Vagina (tissue), 2 donors: ENCODE results near the gene CGB3. TPM values are rescaled to one million over a fixed set of nuclear protein-coding genes. Genes with fewer than 3 reads are reported as not detected.

Experiments
- DNase-seq, 2 donors: peaks; one replicate each; pipeline ENCODE4 v3.0.0-alpha.2; 2017; ENCODE audit errors: extremely low spot score in 2 of 2
- H3K27ac ChIP-seq: fragments of 200-600 bp; sonication (generic); one replicate; pipeline ENCODE4 v1.5.1; 2019
- H3K27me3 ChIP-seq: fragments of 200-600 bp; sonication (generic); one replicate; pipeline ENCODE4 v1.5.1; 2019
- H3K36me3 ChIP-seq, 2 donors: fragments of 200-600 bp; sonication (generic); one replicate each; pipeline ENCODE4 v1.5.1; 2017 to 2019
- H3K4me1 ChIP-seq: fragments of 200-600 bp; sonication (generic); one replicate; pipeline ENCODE4 v1.5.1; 2019
- H3K4me3 ChIP-seq, 2 donors: fragments of 200-600 bp; sonication (generic); 1 replicate in 1 of 2; 2 replicates in 1 of 2; pipeline ENCODE4 v1.5.1; 2016 to 2019
- H3K9me3 ChIP-seq: fragments of 200-600 bp; sonication (generic); one replicate; pipeline ENCODE4 v1.5.1; 2019
- POLR2A ChIP-seq, 2 donors: fragments of 450-650 bp; IDR thresholded peaks; one replicate each; pipeline ENCODE4 v1.6.1; 2017; ENCODE audit warnings: antibody characterized with exemption in 2 of 2, mild to moderate bottlenecking in 2 of 2, moderate library complexity in 2 of 2
- POLR2AphosphoS5 ChIP-seq, 2 donors: sonication (generic); formaldehyde crosslinking; IDR thresholded peaks; one replicate each; pipeline ENCODE4 v1.9.0; 2017; ENCODE audit warnings: antibody characterized with exemption in 2 of 2, mild to moderate bottlenecking in 2 of 2, low read depth in 1 of 2; ENCODE audit not compliant: insufficient read depth in 1 of 2
- intact Hi-C: fragments of 100-400 bp; cut with DNase I; formaldehyde crosslinking; loops from one replicate; pipeline ENCODE4 v1.15.1; 2023
- total RNA-seq: library from RNA; depleted of rRNA; stranded (reverse); fragments of >200 nt; gene quantifications from one replicate; pipeline ENCODE4 v1.2.3, GENCODE V29; 2016
- TF ChIP-seq, protein P1 (sequence below), 3 experiments: fragments of 450-650 bp in 2 of 3; fragments of 200-600 bp in 1 of 3; sonication (generic) in 1 of 3; IDR thresholded peaks; one replicate each; pipeline ENCODE4 v1.5.1; 2017 to 2019; ENCODE audit warnings: antibody characterized with exemption in 3 of 3, mild to moderate bottlenecking in 2 of 3, moderate library complexity in 2 of 3

The CGB3 gene
- total RNA-seq, 1 donor from 2014 or later: not detected

DNA sequence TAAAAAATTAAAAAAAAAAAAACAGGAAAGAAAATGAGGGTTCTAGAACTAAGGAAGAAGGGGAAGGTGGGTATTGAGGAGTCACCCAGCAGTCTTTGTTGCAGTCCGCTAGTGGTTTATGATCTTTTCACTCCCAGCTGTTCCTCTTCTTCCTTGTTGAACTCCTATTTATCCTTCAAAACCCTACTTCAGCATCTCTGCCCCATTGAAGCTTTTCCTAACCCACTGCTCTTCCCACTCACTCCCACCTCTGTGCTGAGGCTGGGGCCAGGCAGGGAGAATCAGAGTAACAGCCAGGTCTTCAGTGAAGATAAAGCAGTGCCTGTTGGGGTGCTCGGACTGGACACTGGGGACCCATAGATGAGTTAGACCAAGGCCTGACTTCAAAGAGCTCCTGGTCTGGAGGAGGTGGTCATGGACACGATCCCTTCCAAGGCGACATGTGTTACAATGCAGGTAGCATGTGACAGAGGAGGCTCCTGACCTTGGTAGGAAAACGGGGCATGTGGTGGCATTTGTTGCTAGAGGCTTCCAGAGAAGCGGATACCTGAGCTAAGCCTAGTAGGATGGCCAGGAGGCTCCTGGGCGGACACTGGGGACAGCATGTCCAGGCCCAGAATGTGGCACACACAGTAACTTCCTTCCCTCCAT is 19.0 kb downstream of the CGB3 start:
- Histone ChIP-seq H3K36me3 (peaks cover 6 to 64% of the 10 kb centered on the region in 2 donors), H3K9me3 (no peaks in the 10 kb centered on the region), H3K4me1 (no peaks in the 10 kb centered on the region), H3K27ac (no peak overlapping the region), H3K4me3 (no peak overlapping the region), H3K27me3 (no peaks in the 10 kb centered on the region)
- DNase-seq: no peak
- TF ChIP-seq, protein P1, sequence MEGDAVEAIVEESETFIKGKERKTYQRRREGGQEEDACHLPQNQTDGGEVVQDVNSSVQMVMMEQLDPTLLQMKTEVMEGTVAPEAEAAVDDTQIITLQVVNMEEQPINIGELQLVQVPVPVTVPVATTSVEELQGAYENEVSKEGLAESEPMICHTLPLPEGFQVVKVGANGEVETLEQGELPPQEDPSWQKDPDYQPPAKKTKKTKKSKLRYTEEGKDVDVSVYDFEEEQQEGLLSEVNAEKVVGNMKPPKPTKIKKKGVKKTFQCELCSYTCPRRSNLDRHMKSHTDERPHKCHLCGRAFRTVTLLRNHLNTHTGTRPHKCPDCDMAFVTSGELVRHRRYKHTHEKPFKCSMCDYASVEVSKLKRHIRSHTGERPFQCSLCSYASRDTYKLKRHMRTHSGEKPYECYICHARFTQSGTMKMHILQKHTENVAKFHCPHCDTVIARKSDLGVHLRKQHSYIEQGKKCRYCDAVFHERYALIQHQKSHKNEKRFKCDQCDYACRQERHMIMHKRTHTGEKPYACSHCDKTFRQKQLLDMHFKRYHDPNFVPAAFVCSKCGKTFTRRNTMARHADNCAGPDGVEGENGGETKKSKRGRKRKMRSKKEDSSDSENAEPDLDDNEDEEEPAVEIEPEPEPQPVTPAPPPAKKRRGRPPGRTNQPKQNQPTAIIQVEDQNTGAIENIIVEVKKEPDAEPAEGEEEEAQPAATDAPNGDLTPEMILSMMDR (IDR thresholded peaks at IDR 0.05): no peak
- TF ChIP-seq POLR2A (IDR thresholded peaks at IDR 0.05): no peak
- TF ChIP-seq POLR2AphosphoS5 (IDR thresholded peaks at IDR 0.05; ENCODE audit: insufficient read depth in 1 of 2, low read depth in 1 of 2): no peak
- intact Hi-C loops: no loop called here

DNA sequence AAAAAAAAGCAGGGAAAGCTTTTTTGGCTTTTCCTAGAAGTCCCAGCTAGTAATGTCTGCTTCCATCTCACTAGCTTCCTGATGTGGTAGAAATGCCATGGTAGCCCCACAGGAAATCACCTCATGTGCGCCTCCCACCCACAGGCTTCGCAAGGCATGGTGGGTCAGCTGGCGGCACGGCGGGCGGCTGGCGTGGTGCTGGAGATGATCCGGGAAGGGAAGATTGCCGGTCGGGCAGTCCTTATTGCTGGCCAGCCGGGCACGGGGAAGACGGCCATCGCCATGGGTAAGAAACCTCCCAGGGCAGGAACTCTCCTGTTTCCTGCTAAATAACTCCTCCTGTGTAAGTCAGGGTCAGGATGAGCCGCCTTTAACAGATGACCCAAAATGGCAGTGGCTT is 20.0 kb downstream of the CGB3 start:
- H3K27me3 ChIP-seq: no peaks in the 10 kb centered on the region
- DNase-seq: no peak
- H3K27ac ChIP-seq: no peak overlapping the region
- intact Hi-C loops: no loop called here
- H3K4me3 ChIP-seq: no peak overlapping the region
- peaks cover 6 to 55% of the 10 kb centered on the region in 2 donors for H3K36me3 ChIP-seq
- no peaks in the 10 kb centered on the region for H3K4me1 ChIP-seq
- TF ChIP-seq, protein P1 (IDR thresholded peaks at IDR 0.05): no peak
- TF ChIP-seq POLR2A (IDR thresholded peaks at IDR 0.05): no peak
- TF ChIP-seq POLR2AphosphoS5 (IDR thresholded peaks at IDR 0.05; ENCODE audit: insufficient read depth in 1 of 2, low read depth in 1 of 2): no peak
- no peaks in the 10 kb centered on the region for H3K9me3 ChIP-seq

DNA sequence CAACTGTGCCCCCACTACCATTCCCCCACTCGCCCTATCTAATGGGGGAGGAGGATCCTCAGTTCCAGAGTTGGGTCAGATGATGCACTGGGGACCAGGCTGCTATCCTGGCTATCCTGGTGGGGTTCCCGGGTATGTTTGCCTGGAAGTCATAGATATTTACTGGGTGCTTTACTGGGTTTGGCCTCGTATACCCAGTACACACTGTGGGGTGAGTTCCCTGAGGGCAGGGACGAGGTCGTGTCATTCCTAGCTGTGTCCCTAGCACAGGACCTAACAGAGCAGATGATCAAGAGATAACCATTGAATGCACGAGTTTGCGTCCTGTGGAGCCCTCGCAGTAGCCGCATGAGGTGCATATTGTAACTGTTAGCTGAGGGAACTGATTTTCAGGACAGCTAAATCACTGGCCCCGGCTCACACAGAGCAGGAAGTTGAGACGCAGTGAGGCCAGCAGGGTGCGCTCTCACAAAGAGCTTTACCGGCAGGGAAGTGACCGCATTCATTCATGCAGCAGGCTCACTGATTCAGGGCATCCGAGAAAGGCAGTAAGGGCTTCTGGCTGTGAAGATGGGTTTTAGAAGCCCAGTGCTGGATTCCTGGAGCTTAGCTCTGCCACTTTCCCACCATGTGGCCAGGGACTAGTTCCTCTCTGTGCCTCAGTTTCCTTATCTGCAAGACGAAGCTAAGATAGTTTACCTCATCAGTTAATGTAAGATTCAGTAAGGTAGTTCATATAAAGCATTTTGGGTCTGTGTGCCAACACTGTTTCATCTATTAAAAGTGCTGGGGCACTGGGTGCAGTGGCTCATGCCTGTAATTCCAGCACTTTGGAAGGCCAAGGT is 24.4 kb downstream of the CGB3 start:
- Histone ChIP-seq H3K27me3 (no peaks in the 10 kb centered on the region), H3K27ac (no peak overlapping the region), H3K9me3 (no peaks in the 10 kb centered on the region), H3K36me3 (peaks cover 6 to 24% of the 10 kb centered on the region in 2 donors), H3K4me3 (no peak overlapping the region), H3K4me1 (peaks cover 5% of the 10 kb centered on the region)
- intact Hi-C loops: loop anchor here (10.0 kb wide), 1 partner anchor 145 kb away; no protein-coding TSS in a partner anchor
- TF ChIP-seq POLR2A (IDR thresholded peaks at IDR 0.05): no peak
- TF ChIP-seq POLR2AphosphoS5 (IDR thresholded peaks at IDR 0.05; ENCODE audit: insufficient read depth in 1 of 2, low read depth in 1 of 2): no peak
- TF ChIP-seq, protein P1 (IDR thresholded peaks at IDR 0.05): peak in 1 of 3 experiments; percentile 32
- no peak for DNase-seq

DNA sequence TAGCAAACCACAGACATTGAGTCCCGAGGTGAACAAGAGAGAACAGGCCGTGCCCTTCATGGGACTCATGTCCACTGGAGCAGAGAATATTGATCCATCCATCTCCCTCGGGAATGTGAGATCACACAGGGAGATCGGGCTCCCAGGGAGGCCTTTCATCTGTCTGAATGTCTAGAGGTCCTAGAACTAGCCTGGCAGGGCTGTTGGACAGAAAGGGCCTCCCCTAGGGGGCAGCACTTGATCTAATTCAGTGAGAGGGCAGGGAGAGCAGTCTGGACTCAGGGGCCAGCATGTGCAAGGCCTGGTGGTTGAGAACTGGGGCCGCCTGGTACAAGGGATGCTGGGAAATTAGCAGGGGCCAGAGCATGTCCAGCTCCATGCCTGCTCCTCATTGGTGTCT is 26.2 kb downstream of the CGB3 start:
- intact Hi-C loops: loop anchor here (10.0 kb wide), 1 partner anchor 147 kb away; no protein-coding TSS in a partner anchor
- H3K4me3 ChIP-seq: no peak overlapping the region
- TF ChIP-seq POLR2A (IDR thresholded peaks at IDR 0.05) (no peak), POLR2AphosphoS5 (IDR thresholded peaks at IDR 0.05; ENCODE audit: insufficient read depth in 1 of 2, low read depth in 1 of 2) (no peak)
- TF ChIP-seq, protein P1 (IDR thresholded peaks at IDR 0.05): no peak

More for the DNA sequence above, 26.2 kb downstream of the CGB3 start:
- H3K4me1 ChIP-seq: peaks cover 13% of the 10 kb centered on the region
- no peak for DNase-seq
- H3K27me3 ChIP-seq: no peaks in the 10 kb centered on the region
- no peak overlapping the region for H3K27ac ChIP-seq
- no peaks in the 10 kb centered on the region for H3K9me3 ChIP-seq
- peaks cover 0 to 8% of the 10 kb centered on the region in 2 donors for H3K36me3 ChIP-seq
